ENCODE results near the gene IL21R.

The IL21R gene

DNA sequence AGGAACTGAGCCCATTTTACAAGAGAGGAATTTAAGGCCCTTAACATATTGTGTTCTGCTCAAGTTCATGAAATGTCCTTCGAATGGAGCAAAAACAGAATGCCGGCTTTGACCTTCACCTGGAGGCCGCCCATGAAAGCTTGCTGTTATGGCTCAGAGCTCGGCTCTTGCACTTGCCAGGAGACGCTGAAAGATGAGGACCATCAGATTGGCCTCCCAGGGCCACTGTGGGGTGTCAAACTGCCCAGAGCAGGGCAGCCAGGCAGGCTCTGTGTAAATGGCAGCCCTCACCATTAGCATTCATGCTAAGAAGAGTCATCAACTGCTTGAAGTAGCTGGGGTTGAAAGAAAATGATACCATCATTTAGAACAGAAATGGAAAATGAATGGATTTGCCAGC, 39.3 kb downstream of the IL21R start:
- Histone ChIP-seq H3K4me1 (ENCODE audit: control insufficient read depth, low read depth, low read length) (no peaks in the 10 kb centered on the region), H2AK5ac (ENCODE audit: low read length) (no peak overlapping the region), H2BK120ac (ENCODE audit: low read depth, low read length) (no peak overlapping the region), H2BK5ac (ENCODE audit: low read length) (no peak overlapping the region), H3K79me1 (ENCODE audit: low read length) (no peaks in the 10 kb centered on the region), H4K8ac (ENCODE audit: low read depth, low read length) (no peak overlapping the region), H3K4me2 (ENCODE audit: low read length) (no peak overlapping the region), H3K36me3 (ENCODE audit: control insufficient read depth, insufficient read depth, low read length) (no peaks in the 10 kb centered on the region), H3K4me3 (ENCODE audit: low read length) (no peak overlapping the region), H4K5ac (ENCODE audit: low read length) (no peak overlapping the region), H3K23ac (ENCODE audit: low read length) (no peak overlapping the region), H3K56ac (ENCODE audit: low read length) (no peak overlapping the region), H3K27me3 (ENCODE audit: insufficient read depth, low read length, poor library complexity) (no peaks in the 10 kb centered on the region), H3K4ac (ENCODE audit: low read depth, low read length) (no peak overlapping the region), H2BK15ac (replicated peaks; ENCODE audit: low read depth) (no peak overlapping the region), H3K18ac (ENCODE audit: low read length) (no peak overlapping the region), H3K27ac (ENCODE audit: low read depth, low read length) (no peak overlapping the region), H3K9ac (ENCODE audit: low read length) (no peak overlapping the region), H3K79me2 (ENCODE audit: control insufficient read depth, insufficient read depth, low read length) (no peaks in the 10 kb centered on the region)
- WGBS (ENCODE audit: extremely low coverage, insufficient coverage, low lambda C conversion rate): no CpG with 5 or more reads among the region's 5 CpGs
- no peak for DNase-seq

DNA sequence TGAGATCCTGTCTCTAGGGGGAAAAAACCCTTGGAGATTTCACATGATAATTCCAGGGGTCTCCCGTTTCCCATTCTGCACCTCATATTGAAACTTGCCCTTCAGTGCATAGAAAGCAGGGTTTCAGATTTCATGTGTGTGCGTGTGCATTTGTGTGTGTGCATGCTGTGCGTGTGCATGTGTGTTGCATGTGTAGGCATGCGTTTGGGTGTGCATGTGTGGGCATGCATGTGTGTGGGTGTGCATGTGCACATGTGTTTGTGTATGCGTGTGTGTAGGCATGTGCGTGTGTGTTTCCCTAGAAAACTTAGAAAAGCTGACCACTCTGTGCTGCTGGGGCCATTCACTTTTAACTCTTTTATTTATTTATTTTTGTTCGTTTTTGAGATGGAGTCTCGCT, 40.0 kb downstream of the IL21R start:
- DNase-seq: no peak
- no CpG with 5 or more reads among the region's 8 CpGs for WGBS (ENCODE audit: extremely low coverage, insufficient coverage, low lambda C conversion rate)
- H2BK15ac ChIP-seq (replicated peaks; ENCODE audit: low read depth): no peak overlapping the region
- H2AK5ac ChIP-seq (ENCODE audit: low read length): no peak overlapping the region
- no peaks in the 10 kb centered on the region for H3K27me3 ChIP-seq (ENCODE audit: insufficient read depth, low read length, poor library complexity)
- no peak overlapping the region for H3K56ac ChIP-seq (ENCODE audit: low read length)
- no peak overlapping the region for H3K18ac ChIP-seq (ENCODE audit: low read length)
- no peaks in the 10 kb centered on the region for H3K79me1 ChIP-seq (ENCODE audit: low read length)
- H3K4me1 ChIP-seq (ENCODE audit: control insufficient read depth, low read depth, low read length): no peaks in the 10 kb centered on the region
- no peak overlapping the region for H3K23ac ChIP-seq (ENCODE audit: low read length)
- H4K5ac ChIP-seq (ENCODE audit: low read length): no peak overlapping the region
- no peak overlapping the region for H2BK5ac ChIP-seq (ENCODE audit: low read length)
- no peak overlapping the region for H3K9ac ChIP-seq (ENCODE audit: low read length)
- H3K4me2 ChIP-seq (ENCODE audit: low read length): no peak overlapping the region
- H3K36me3 ChIP-seq (ENCODE audit: control insufficient read depth, insufficient read depth, low read length): no peaks in the 10 kb centered on the region
- no peaks in the 10 kb centered on the region for H3K79me2 ChIP-seq (ENCODE audit: control insufficient read depth, insufficient read depth, low read length)
- no peak overlapping the region for H3K4me3 ChIP-seq (ENCODE audit: low read length)
- no peak overlapping the region for H3K4ac ChIP-seq (ENCODE audit: low read depth, low read length)
- H2BK120ac ChIP-seq (ENCODE audit: low read depth, low read length): no peak overlapping the region
- no peak overlapping the region for H3K27ac ChIP-seq (ENCODE audit: low read depth, low read length)
- H4K8ac ChIP-seq (ENCODE audit: low read depth, low read length): no peak overlapping the region

DNA sequence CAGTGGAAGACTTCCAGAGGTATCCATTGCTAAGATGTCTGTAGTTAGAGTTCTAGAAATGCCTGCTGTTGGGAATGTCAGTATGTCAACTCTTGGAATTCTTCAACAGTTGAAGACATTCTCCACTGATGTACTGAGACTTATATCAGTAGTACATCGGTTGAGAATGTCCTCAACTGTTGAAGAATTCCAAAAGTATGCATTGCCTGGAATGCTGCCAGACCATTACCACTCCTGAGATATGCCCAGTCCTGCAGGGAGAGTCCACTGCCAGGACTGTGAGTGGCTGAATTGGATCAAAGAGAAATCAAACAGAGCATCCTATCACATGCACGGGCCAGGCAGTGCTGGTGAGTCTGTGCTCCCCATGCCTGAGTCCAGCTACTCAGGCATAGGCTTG, 42.0 kb downstream of the IL21R start:
- H4K8ac ChIP-seq (ENCODE audit: low read depth, low read length): no peak overlapping the region
- H3K4ac ChIP-seq (ENCODE audit: low read depth, low read length): no peak overlapping the region
- no peaks in the 10 kb centered on the region for H3K79me2 ChIP-seq (ENCODE audit: control insufficient read depth, insufficient read depth, low read length)
- WGBS (ENCODE audit: extremely low coverage, insufficient coverage, low lambda C conversion rate): no CpG with 5 or more reads among the region's 2 CpGs
- H3K79me1 ChIP-seq (ENCODE audit: low read length): no peaks in the 10 kb centered on the region
- no peak for DNase-seq
- no peak overlapping the region for H2BK5ac ChIP-seq (ENCODE audit: low read length)
- H4K5ac ChIP-seq (ENCODE audit: low read length): no peak overlapping the region
- no peak overlapping the region for H3K56ac ChIP-seq (ENCODE audit: low read length)
- H3K4me3 ChIP-seq (ENCODE audit: low read length): no peak overlapping the region
- no peaks in the 10 kb centered on the region for H3K4me1 ChIP-seq (ENCODE audit: control insufficient read depth, low read depth, low read length)
- H3K27ac ChIP-seq (ENCODE audit: low read depth, low read length): no peak overlapping the region
- no peak overlapping the region for H3K23ac ChIP-seq (ENCODE audit: low read length)
- no peak overlapping the region for H2BK120ac ChIP-seq (ENCODE audit: low read depth, low read length)
- no peak overlapping the region for H3K18ac ChIP-seq (ENCODE audit: low read length)
- no peak overlapping the region for H2BK15ac ChIP-seq (replicated peaks; ENCODE audit: low read depth)
- H3K36me3 ChIP-seq (ENCODE audit: control insufficient read depth, insufficient read depth, low read length): no peaks in the 10 kb centered on the region
- H3K27me3 ChIP-seq (ENCODE audit: insufficient read depth, low read length, poor library complexity): no peaks in the 10 kb centered on the region
- H2AK5ac ChIP-seq (ENCODE audit: low read length): no peak overlapping the region
- H3K4me2 ChIP-seq (ENCODE audit: low read length): no peak overlapping the region
- no peak overlapping the region for H3K9ac ChIP-seq (ENCODE audit: low read length)

DNA sequence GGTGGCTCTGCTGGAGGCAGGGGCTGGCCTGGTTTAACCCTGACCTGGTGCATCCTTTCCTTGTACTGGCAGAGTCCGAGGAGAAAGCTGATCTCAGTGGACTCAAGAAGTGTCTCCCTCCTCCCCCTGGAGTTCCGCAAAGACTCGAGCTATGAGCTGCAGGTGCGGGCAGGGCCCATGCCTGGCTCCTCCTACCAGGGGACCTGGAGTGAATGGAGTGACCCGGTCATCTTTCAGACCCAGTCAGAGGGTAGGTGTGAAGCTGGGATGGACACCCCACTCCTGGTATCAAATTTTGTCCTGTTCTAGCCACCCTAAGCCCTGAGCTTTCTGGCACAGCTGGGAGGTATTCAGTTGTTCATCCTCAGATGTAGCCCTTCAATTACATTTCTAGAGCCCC, 42.5 kb downstream of the IL21R start:
- Histone ChIP-seq H3K36me3 (ENCODE audit: control insufficient read depth, insufficient read depth, low read length) (no peaks in the 10 kb centered on the region), H3K27ac (ENCODE audit: low read depth, low read length) (no peak overlapping the region), H3K18ac (ENCODE audit: low read length) (no peak overlapping the region), H3K4me3 (ENCODE audit: low read length) (no peak overlapping the region), H2BK120ac (ENCODE audit: low read depth, low read length) (no peak overlapping the region), H3K79me2 (ENCODE audit: control insufficient read depth, insufficient read depth, low read length) (no peaks in the 10 kb centered on the region), H2BK5ac (ENCODE audit: low read length) (no peak overlapping the region), H3K27me3 (ENCODE audit: insufficient read depth, low read length, poor library complexity) (no peaks in the 10 kb centered on the region), H3K56ac (ENCODE audit: low read length) (no peak overlapping the region), H3K9ac (ENCODE audit: low read length) (no peak overlapping the region), H3K23ac (ENCODE audit: low read length) (no peak overlapping the region), H3K4me1 (ENCODE audit: control insufficient read depth, low read depth, low read length) (no peaks in the 10 kb centered on the region), H3K79me1 (ENCODE audit: low read length) (no peaks in the 10 kb centered on the region), H4K8ac (ENCODE audit: low read depth, low read length) (no peak overlapping the region), H4K5ac (ENCODE audit: low read length) (no peak overlapping the region), H3K4me2 (ENCODE audit: low read length) (no peak overlapping the region), H3K4ac (ENCODE audit: low read depth, low read length) (no peak overlapping the region), H2AK5ac (ENCODE audit: low read length) (no peak overlapping the region), H2BK15ac (replicated peaks; ENCODE audit: low read depth) (no peak overlapping the region)
- no CpG with 5 or more reads among the region's 5 CpGs for WGBS (ENCODE audit: extremely low coverage, insufficient coverage, low lambda C conversion rate)
- DNase-seq: no peak

DNA sequence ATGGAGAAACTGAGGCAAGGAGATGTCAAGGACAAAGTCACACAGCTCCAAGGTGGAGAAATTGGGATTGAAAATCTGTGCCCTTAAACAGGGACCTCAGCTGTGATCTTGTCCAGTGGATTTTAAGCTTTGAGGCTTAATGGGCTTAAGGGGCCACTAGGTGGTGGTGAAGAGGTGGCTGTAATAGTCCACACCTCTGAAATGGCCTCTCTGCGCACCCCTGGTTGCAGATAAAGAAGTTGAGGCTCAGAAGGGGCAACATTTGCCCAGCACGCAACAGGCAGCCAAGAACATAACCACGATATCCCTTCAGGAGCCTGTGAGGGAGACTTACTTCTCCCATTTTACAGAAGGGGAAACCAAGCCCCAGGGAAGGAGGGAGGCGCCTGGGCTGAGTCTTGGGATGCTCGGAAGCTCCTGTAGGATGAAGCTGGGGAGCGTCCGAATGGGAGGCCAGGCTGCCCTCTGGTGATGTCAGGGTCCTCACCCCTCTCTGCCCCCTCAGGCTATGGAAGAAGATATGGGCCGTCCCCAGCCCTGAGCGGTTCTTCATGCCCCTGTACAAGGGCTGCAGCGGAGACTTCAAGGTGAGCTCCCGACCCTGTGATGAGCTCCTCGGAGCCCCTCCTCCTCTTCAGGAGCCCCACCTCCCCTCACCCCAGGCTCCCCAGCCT, 43.7 kb downstream of the IL21R start:
- no peak overlapping the region for H2AK5ac ChIP-seq (ENCODE audit: low read length)
- no peak for DNase-seq
- no peak overlapping the region for H3K4ac ChIP-seq (ENCODE audit: low read depth, low read length)
- H3K9ac ChIP-seq (ENCODE audit: low read length): no peak overlapping the region
- no CpG with 5 or more reads among the region's 12 CpGs for WGBS (ENCODE audit: extremely low coverage, insufficient coverage, low lambda C conversion rate)
- H4K8ac ChIP-seq (ENCODE audit: low read depth, low read length): no peak overlapping the region
- no peak overlapping the region for H3K27ac ChIP-seq (ENCODE audit: low read depth, low read length)
- H3K27me3 ChIP-seq (ENCODE audit: insufficient read depth, low read length, poor library complexity): no peaks in the 10 kb centered on the region
- H3K4me1 ChIP-seq (ENCODE audit: control insufficient read depth, low read depth, low read length): no peaks in the 10 kb centered on the region
- no peak overlapping the region for H3K56ac ChIP-seq (ENCODE audit: low read length)
- no peaks in the 10 kb centered on the region for H3K79me2 ChIP-seq (ENCODE audit: control insufficient read depth, insufficient read depth, low read length)
- H3K79me1 ChIP-seq (ENCODE audit: low read length): no peaks in the 10 kb centered on the region
- no peak overlapping the region for H3K18ac ChIP-seq (ENCODE audit: low read length)
- H3K36me3 ChIP-seq (ENCODE audit: control insufficient read depth, insufficient read depth, low read length): no peaks in the 10 kb centered on the region
- no peak overlapping the region for H2BK120ac ChIP-seq (ENCODE audit: low read depth, low read length)
- H2BK5ac ChIP-seq (ENCODE audit: low read length): no peak overlapping the region
- no peak overlapping the region for H4K5ac ChIP-seq (ENCODE audit: low read length)
- H2BK15ac ChIP-seq (replicated peaks; ENCODE audit: low read depth): no peak overlapping the region
- H3K23ac ChIP-seq (ENCODE audit: low read length): no peak overlapping the region
- no peak overlapping the region for H3K4me3 ChIP-seq (ENCODE audit: low read length)
- H3K4me2 ChIP-seq (ENCODE audit: low read length): no peak overlapping the region

DNA sequence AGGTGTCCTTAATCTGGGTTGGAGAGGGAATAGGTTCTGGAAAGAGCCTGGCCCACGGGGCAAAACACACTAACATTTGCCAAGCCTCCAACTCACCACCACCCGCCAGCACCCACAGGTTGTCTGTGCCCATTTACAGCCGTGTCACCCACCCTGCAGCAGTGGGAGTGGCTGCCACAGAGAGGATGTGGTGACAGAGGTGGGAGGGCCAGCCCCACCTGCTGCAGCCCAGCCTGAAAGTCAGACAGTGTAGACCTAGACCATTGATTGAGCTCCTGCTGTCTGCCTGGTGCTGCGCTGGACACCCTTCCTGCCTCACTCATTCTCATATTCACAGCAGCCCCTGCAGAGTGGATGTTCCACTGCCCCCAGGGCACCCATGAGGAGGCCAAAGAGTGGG, 44.7 kb downstream of the IL21R start:
- Histone ChIP-seq H3K36me3 (ENCODE audit: control insufficient read depth, insufficient read depth, low read length) (no peaks in the 10 kb centered on the region), H2BK5ac (ENCODE audit: low read length) (no peak overlapping the region), H4K8ac (ENCODE audit: low read depth, low read length) (no peak overlapping the region), H2AK5ac (ENCODE audit: low read length) (no peak overlapping the region), H3K23ac (ENCODE audit: low read length) (no peak overlapping the region), H4K5ac (ENCODE audit: low read length) (no peak overlapping the region), H3K27ac (ENCODE audit: low read depth, low read length) (no peak overlapping the region), H3K79me1 (ENCODE audit: low read length) (no peaks in the 10 kb centered on the region), H3K27me3 (ENCODE audit: insufficient read depth, low read length, poor library complexity) (no peaks in the 10 kb centered on the region), H2BK15ac (replicated peaks; ENCODE audit: low read depth) (no peak overlapping the region), H3K4ac (ENCODE audit: low read depth, low read length) (no peak overlapping the region), H3K4me2 (ENCODE audit: low read length) (no peak overlapping the region), H3K79me2 (ENCODE audit: control insufficient read depth, insufficient read depth, low read length) (no peaks in the 10 kb centered on the region), H3K56ac (ENCODE audit: low read length) (no peak overlapping the region), H3K18ac (ENCODE audit: low read length) (no peak overlapping the region), H3K9ac (ENCODE audit: low read length) (no peak overlapping the region), H3K4me1 (ENCODE audit: control insufficient read depth, low read depth, low read length) (no peaks in the 10 kb centered on the region), H2BK120ac (ENCODE audit: low read depth, low read length) (no peak overlapping the region), H3K4me3 (ENCODE audit: low read length) (no peak overlapping the region)
- no CpG with 5 or more reads among the region's 4 CpGs for WGBS (ENCODE audit: extremely low coverage, insufficient coverage, low lambda C conversion rate)
- DNase-seq: no peak
